IMR-90 (cell line): ENCODE data around the gene PHACTR3. TPM values are rescaled to one million over a fixed set of nuclear protein-coding genes. Genes with fewer than 3 reads are reported as not detected.

Experiments used
- ATAC-seq: fragments of 200-7000 bp; cut with Tn5 transposase; 2 replicates; pipeline ENCODE4 v1.9.1; 2020; ENCODE audit warnings: low read depth, mild to moderate bottlenecking, moderate library complexity
- BruUV-seq: library from RNA; stranded (reverse); fragments of 400-500 nt; replicated peaks from 2 replicates; lab custom pipeline; 2021; lab: Mats Ljungman, UMichigan
- CTCF ChIA-PET: fragments of 300-600 bp; formaldehyde crosslinking; extraction: SDS; loops from one replicate; lab custom pipeline; 2021; ENCODE audit warnings: antibody characterized with exemption; lab: Yijun Ruan, JAX
- POLR2A ChIA-PET: fragments of 300-600 bp; sonication (Branson Sonifier 250); formaldehyde crosslinking; loops from one replicate; lab custom pipeline; 2022; ENCODE audit warnings: antibody characterized with exemption; ENCODE audit not compliant: unreplicated experiment; lab: Charles Lee
- DNase-seq: peaks from one replicate; pipeline ENCODE4 v3.0.0; 2013
- H2AFZ ChIP-seq: replicated peaks from 2 replicates; pipeline ENCODE3; 2013; ENCODE audit warnings: low read length, mild to moderate bottlenecking; ENCODE audit not compliant: poor library complexity
- H2AK5ac ChIP-seq: 2 replicates; pipeline ENCODE4 v1.6.1; 2013; ENCODE audit warnings: low read depth, low read length, inconsistent platforms
- H2AK9ac ChIP-seq: replicated peaks from 2 replicates; pipeline ENCODE3; 2013; ENCODE audit warnings: mild to moderate bottlenecking, low read depth, low read length, moderate library complexity; ENCODE audit not compliant: poor library complexity
- H2BK120ac ChIP-seq: 2 replicates; pipeline ENCODE4 v1.6.1; 2013; ENCODE audit warnings: low read depth, low read length, inconsistent platforms
- H2BK15ac ChIP-seq: 3 replicates; pipeline ENCODE4 v1.6.1; 2013; ENCODE audit warnings: low read depth, low read length, inconsistent platforms
- H2BK20ac ChIP-seq: 2 replicates; pipeline ENCODE4 v1.6.1; 2013; ENCODE audit warnings: low read depth, mild to moderate bottlenecking, inconsistent platforms, low read length, moderate library complexity
- H2BK5ac ChIP-seq: 2 replicates; pipeline ENCODE4 v1.6.1; 2013; ENCODE audit warnings: mild to moderate bottlenecking, low read depth, low read length, inconsistent platforms; ENCODE audit not compliant: poor library complexity, severe bottlenecking
- H3K14ac ChIP-seq: replicated peaks from 2 replicates; pipeline ENCODE4 v1.6.1; 2013; ENCODE audit warnings: low read depth, low read length, inconsistent platforms
- H3K18ac ChIP-seq: 2 replicates; pipeline ENCODE4 v1.6.1; 2013; ENCODE audit warnings: low read depth, low read length, control low read depth
- H3K23ac ChIP-seq: 2 replicates; pipeline ENCODE4 v1.6.1; 2013; ENCODE audit warnings: low read depth, low read length, inconsistent platforms
- H3K27ac ChIP-seq: 2 replicates; pipeline ENCODE4 v1.5.1; 2013; ENCODE audit warnings: mild to moderate bottlenecking, control low read depth, low read length; ENCODE audit not compliant: insufficient read depth
- H3K27me3 ChIP-seq: 2 replicates; pipeline ENCODE4 v1.6.1; 2013; ENCODE audit warnings: low read length; ENCODE audit not compliant: control insufficient read depth, insufficient read depth
- H3K36me3 ChIP-seq: 2 replicates; pipeline ENCODE4 v1.6.1; 2013; ENCODE audit warnings: low read length, mixed read lengths; ENCODE audit not compliant: control insufficient read depth, insufficient read depth
- H3K4ac ChIP-seq: 2 replicates; pipeline ENCODE4 v1.6.1; 2013; ENCODE audit warnings: low read depth, low read length, inconsistent platforms
- H3K4me1 ChIP-seq: 2 replicates; pipeline ENCODE4 v1.6.1; 2013; ENCODE audit warnings: low read length, mixed read lengths; ENCODE audit not compliant: control insufficient read depth, insufficient read depth
- H3K4me2 ChIP-seq: 2 replicates; pipeline ENCODE4 v1.6.1; 2013; ENCODE audit warnings: low read depth, mild to moderate bottlenecking, control low read depth, low read length, moderate library complexity
- H3K4me3 ChIP-seq: 2 replicates; pipeline ENCODE4 v1.5.1; 2013; ENCODE audit warnings: low read depth, mild to moderate bottlenecking, control low read depth, low read length, moderate library complexity; ENCODE audit not compliant: insufficient read depth
- H3K56ac ChIP-seq: 2 replicates; pipeline ENCODE4 v1.6.1; 2013; ENCODE audit warnings: low read length, inconsistent platforms; ENCODE audit not compliant: insufficient read depth; ENCODE audit errors: extremely low read depth
- H3K79me1 ChIP-seq, 2 experiments: 2 replicates each; pipeline ENCODE4 v1.6.1; 2013; ENCODE audit warnings: low read length in 2 of 2, inconsistent platforms in 1 of 2, low read depth in 1 of 2
- H3K9ac ChIP-seq: 2 replicates; pipeline ENCODE4 v1.6.1; 2013; ENCODE audit warnings: low read depth, low read length, control low read depth
- H3K9me1 ChIP-seq: 2 replicates; pipeline ENCODE4 v1.6.1; 2013; ENCODE audit warnings: low read length, inconsistent platforms; ENCODE audit not compliant: insufficient read depth
- H3K9me3 ChIP-seq: 2 replicates; pipeline ENCODE4 v1.6.1; 2013; ENCODE audit warnings: low read length; ENCODE audit not compliant: control insufficient read depth, insufficient read depth
- H4K20me1 ChIP-seq: 2 replicates; pipeline ENCODE4 v1.6.1; 2013; ENCODE audit warnings: low read length, inconsistent platforms; ENCODE audit not compliant: insufficient read depth
- H4K5ac ChIP-seq: 2 replicates; pipeline ENCODE4 v1.6.1; 2013; ENCODE audit warnings: mild to moderate bottlenecking, low read depth, low read length, control low read depth
- H4K8ac ChIP-seq, 2 experiments: 2 replicates each; pipeline ENCODE4 v1.6.1; 2013; ENCODE audit warnings: low read depth in 2 of 2, low read length in 2 of 2, control low read depth in 1 of 2, inconsistent platforms in 1 of 2
- H4K91ac ChIP-seq: 2 replicates; pipeline ENCODE4 v1.6.1; 2013; ENCODE audit warnings: low read depth, low read length, inconsistent platforms; ENCODE audit not compliant: insufficient read depth
- BHLHE40 ChIP-seq: fragments of 150-350 bp; IDR thresholded peaks from 2 replicates; pipeline ENCODE4 v1.6.1; 2016; ENCODE audit warnings: mild to moderate bottlenecking, low read depth, low read length
- CEBPB ChIP-seq: IDR thresholded peaks from 2 replicates; pipeline ENCODE4 v1.6.1; 2012; ENCODE audit warnings: low read depth, low read length, improper control_type of control experiment
- CHD1 ChIP-seq: IDR thresholded peaks from 2 replicates; pipeline ENCODE4 v1.6.1; 2012; ENCODE audit warnings: low read depth, low read length, improper control_type of control experiment
- FOS ChIP-seq: fragments of 150-350 bp; IDR thresholded peaks from 2 replicates; pipeline ENCODE4 v1.6.1; 2016; ENCODE audit warnings: low read depth, low read length
- MAFK ChIP-seq: IDR thresholded peaks from 2 replicates; pipeline ENCODE4 v1.6.1; 2012; ENCODE audit warnings: low read depth, low read length, improper control_type of control experiment
- MAZ ChIP-seq: IDR thresholded peaks from 2 replicates; pipeline ENCODE4 v1.6.1; 2012; ENCODE audit warnings: low read depth, mild to moderate bottlenecking, low read length, improper control_type of control experiment, moderate library complexity, borderline replicate concordance
- MXI1 ChIP-seq: IDR thresholded peaks from 2 replicates; pipeline ENCODE4 v1.6.1; 2012; ENCODE audit warnings: low read depth, mild to moderate bottlenecking, low read length, moderate library complexity, borderline replicate concordance
- NFE2L2 ChIP-seq: fragments of 150-350 bp; IDR thresholded peaks from 2 replicates; pipeline ENCODE4 v1.6.1; 2016; ENCODE audit warnings: low read depth, mild to moderate bottlenecking, low read length
- POLR2A ChIP-seq: IDR thresholded peaks from 2 replicates; pipeline ENCODE4 v1.6.1; 2012; ENCODE audit warnings: mild to moderate bottlenecking, low read depth, low read length
- RAD21 ChIP-seq: IDR thresholded peaks from 2 replicates; pipeline ENCODE4 v1.6.1; 2012; ENCODE audit warnings: low read length, improper control_type of control experiment
- RCOR1 ChIP-seq: IDR thresholded peaks from 2 replicates; pipeline ENCODE4 v1.6.1; 2012; ENCODE audit warnings: mild to moderate bottlenecking, low read length, improper control_type of control experiment; ENCODE audit not compliant: insufficient replicate concordance
- RFX5 ChIP-seq: IDR thresholded peaks from 2 replicates; pipeline ENCODE4 v1.8.0; 2012; ENCODE audit warnings: low read depth, mild to moderate bottlenecking, low read length, moderate library complexity
- SMC3 ChIP-seq: fragments of 150-350 bp; IDR thresholded peaks from 2 replicates; pipeline ENCODE4 v1.6.1; 2016; ENCODE audit warnings: low read depth, mild to moderate bottlenecking, antibody characterized with exemption, low read length, moderate library complexity
- WGBS, 2 experiments: methylation state at CpG; one replicate each; pipeline versions ENCODE4 v1.1.5 to v1.1.7; 2013; ENCODE audit warnings: missing lambda C conversion rate in 2 of 2; ENCODE audit not compliant: insufficient read length in 1 of 2; ENCODE audit errors: extremely low coverage in 2 of 2; 5-methylcytosine and 5-hydroxymethylcytosine counted together
- dilution Hi-C: fragments of 300-500 bp; cut with HindIII; formaldehyde crosslinking; loops from one replicate; pipeline ENCODE4 v1.14.3; 2018; ENCODE audit warnings: low sequenced_read_pairs; ENCODE audit not compliant: unreplicated experiment
- in situ Hi-C: fragments of 300-500 bp; cut with MboI; formaldehyde crosslinking; loops from 3 replicates; pipeline ENCODE4 v1.14.3; 2019; ENCODE audit warnings: low sequenced_read_pairs, inconsistent platforms, mixed read lengths
- intact Hi-C: fragments of 100-400 bp; cut with micrococcal nuclease; formaldehyde crosslinking; loops from 2 replicates; pipeline ENCODE4 v1.10.0; 2022
- polyA plus RNA-seq, 3 experiments: library from polyadenylated mRNA; depleted of rRNA; stranded (reverse); fragments of >200 nt; gene quantifications; 2 replicates each; pipeline ENCODE4 v1.2.3, GENCODE V29; 2012; ENCODE audit warnings: low replicate concordance in 1 of 3
- total RNA-seq: library from RNA; depleted of rRNA; stranded (reverse); fragments of >200 nt; gene quantifications from 2 replicates; pipeline ENCODE4 v1.2.3, GENCODE V29; 2012
- TF ChIP-seq, protein P1 (sequence below): fragments of 150-350 bp; IDR thresholded peaks from 2 replicates; pipeline ENCODE4 v1.6.1; 2016; ENCODE audit warnings: low read depth, mild to moderate bottlenecking, low read length, moderate library complexity, borderline replicate concordance
- TF ChIP-seq, protein P2 (sequence below): conservative IDR thresholded peaks from 2 replicates; pipeline ENCODE4 v1.5.1; 2012; ENCODE audit warnings: mild to moderate bottlenecking, low read depth, low read length, improper control_type of control experiment
- TF ChIP-seq, protein P3 (sequence below): fragments of 150-350 bp; IDR thresholded peaks from 2 replicates; pipeline ENCODE4 v1.6.1; 2017; ENCODE audit warnings: mild to moderate bottlenecking, antibody characterized with exemption, low read length, low read depth

The PHACTR3 gene
- total and polyA plus RNA-seq, 2 of the 4 experiments (the other 2 are of a cell fraction), result not detected

DNA sequence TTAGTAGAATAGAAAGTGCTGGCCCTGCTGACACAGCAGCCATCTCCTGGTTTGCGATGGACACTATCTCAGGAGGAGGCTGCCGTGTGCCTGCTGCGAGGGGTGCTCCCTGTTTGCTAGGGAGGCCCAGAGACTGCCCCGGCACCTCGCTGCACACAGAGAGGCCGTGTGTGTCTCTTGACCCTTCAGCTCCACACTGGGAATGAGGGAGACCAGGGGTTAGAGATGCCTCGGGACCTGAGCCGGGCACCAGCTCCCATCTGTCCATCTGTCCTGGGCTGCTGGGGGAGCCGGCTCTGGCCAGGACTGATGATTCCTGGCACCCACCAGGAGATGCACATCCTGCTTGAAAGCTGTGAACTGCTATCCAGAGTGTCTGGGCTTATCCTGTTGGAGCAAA lies 18.2 kb downstream of the PHACTR3 start:
- H3K9me1 ChIP-seq, result no peaks in the 10 kb centered on the region
- H4K91ac ChIP-seq, result no peak overlapping the region
- ATAC-seq (no peak), DNase-seq (no peak)
- no peak overlapping the region for H3K23ac ChIP-seq
- H2AK5ac ChIP-seq, result no peak overlapping the region
- no peak overlapping the region for H3K18ac ChIP-seq
- H4K20me1 ChIP-seq, result no peaks in the 10 kb centered on the region
- no peaks in the 10 kb centered on the region for H3K36me3 ChIP-seq
- 45% methylated on average over 2 of the region's 9 CpGs; no CpG with 5 or more reads in 1 of the 2 experiments for WGBS, 2 experiments
- ChIA-PET POLR2A (no interaction called here), CTCF (no interaction called here)
- intact Hi-C loops (no loop called here), dilution Hi-C loops (no loop called here), in situ Hi-C loops (no loop called here)
- H3K27ac ChIP-seq, result no peak overlapping the region
- H3K14ac ChIP-seq, result no peak overlapping the region
- no peak overlapping the region for H2BK120ac ChIP-seq
- no peaks in the 10 kb centered on the region for H3K4me1 ChIP-seq
- no peak overlapping the region for H2BK15ac ChIP-seq
- no peak overlapping the region for H4K5ac ChIP-seq
- H3K4me3 ChIP-seq, result no peak overlapping the region
- H3K9ac ChIP-seq, result no peak overlapping the region
- H3K4me2 ChIP-seq, result no peak overlapping the region
- peaks cover 34% of the 10 kb centered on the region for H3K9me3 ChIP-seq
- H2BK20ac ChIP-seq, result no peak overlapping the region
- no peak overlapping the region for H2AK9ac ChIP-seq
- no peak overlapping the region for H3K4ac ChIP-seq
- no peak overlapping the region for H3K56ac ChIP-seq
- H2AFZ ChIP-seq, result no peak overlapping the region
- H3K79me1 ChIP-seq, result no peaks in the 10 kb centered on the region
- BruUV-seq, result no TSS peak
- TF ChIP-seq, protein P1, sequence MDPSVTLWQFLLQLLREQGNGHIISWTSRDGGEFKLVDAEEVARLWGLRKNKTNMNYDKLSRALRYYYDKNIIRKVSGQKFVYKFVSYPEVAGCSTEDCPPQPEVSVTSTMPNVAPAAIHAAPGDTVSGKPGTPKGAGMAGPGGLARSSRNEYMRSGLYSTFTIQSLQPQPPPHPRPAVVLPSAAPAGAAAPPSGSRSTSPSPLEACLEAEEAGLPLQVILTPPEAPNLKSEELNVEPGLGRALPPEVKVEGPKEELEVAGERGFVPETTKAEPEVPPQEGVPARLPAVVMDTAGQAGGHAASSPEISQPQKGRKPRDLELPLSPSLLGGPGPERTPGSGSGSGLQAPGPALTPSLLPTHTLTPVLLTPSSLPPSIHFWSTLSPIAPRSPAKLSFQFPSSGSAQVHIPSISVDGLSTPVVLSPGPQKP, result no peak
- TF ChIP-seq NFE2L2 (no peak), FOS (no peak), RFX5 (no peak), CEBPB (no peak), MXI1 (no peak), MAZ (no peak), CHD1 (no peak), MAFK (no peak), POLR2A (no peak), RCOR1 (no peak), BHLHE40 (no peak), RAD21 (no peak), SMC3 (no peak)
- TF ChIP-seq, protein P2, sequence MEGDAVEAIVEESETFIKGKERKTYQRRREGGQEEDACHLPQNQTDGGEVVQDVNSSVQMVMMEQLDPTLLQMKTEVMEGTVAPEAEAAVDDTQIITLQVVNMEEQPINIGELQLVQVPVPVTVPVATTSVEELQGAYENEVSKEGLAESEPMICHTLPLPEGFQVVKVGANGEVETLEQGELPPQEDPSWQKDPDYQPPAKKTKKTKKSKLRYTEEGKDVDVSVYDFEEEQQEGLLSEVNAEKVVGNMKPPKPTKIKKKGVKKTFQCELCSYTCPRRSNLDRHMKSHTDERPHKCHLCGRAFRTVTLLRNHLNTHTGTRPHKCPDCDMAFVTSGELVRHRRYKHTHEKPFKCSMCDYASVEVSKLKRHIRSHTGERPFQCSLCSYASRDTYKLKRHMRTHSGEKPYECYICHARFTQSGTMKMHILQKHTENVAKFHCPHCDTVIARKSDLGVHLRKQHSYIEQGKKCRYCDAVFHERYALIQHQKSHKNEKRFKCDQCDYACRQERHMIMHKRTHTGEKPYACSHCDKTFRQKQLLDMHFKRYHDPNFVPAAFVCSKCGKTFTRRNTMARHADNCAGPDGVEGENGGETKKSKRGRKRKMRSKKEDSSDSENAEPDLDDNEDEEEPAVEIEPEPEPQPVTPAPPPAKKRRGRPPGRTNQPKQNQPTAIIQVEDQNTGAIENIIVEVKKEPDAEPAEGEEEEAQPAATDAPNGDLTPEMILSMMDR, result no peak
- TF ChIP-seq, protein P3, sequence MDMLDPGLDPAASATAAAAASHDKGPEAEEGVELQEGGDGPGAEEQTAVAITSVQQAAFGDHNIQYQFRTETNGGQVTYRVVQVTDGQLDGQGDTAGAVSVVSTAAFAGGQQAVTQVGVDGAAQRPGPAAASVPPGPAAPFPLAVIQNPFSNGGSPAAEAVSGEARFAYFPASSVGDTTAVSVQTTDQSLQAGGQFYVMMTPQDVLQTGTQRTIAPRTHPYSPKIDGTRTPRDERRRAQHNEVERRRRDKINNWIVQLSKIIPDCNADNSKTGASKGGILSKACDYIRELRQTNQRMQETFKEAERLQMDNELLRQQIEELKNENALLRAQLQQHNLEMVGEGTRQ, result no peak
- no peak overlapping the region for H4K8ac ChIP-seq
- H3K27me3 ChIP-seq, result no peaks in the 10 kb centered on the region
- no peak overlapping the region for H2BK5ac ChIP-seq
